Endothelial cell of umbilical vein (primary cell): ENCODE measurements around the gene SPDYA. TPM values are rescaled to one million over a fixed set of nuclear protein-coding genes. Genes with fewer than 3 reads are reported as not detected.

ENCODE experiments used
- BruUV-seq: library from RNA; stranded (reverse); fragments of 400-500 nt; replicated peaks from 2 replicates; lab custom pipeline; 2021; lab: Mats Ljungman, UMichigan
- CTCF ChIA-PET: fragments of 300-600, 350-600 bp; sonication (Branson Sonifier 250); formaldehyde crosslinking; loops from one replicate; lab custom pipeline; 2021; ENCODE audit warnings: antibody characterized with exemption, inconsistent platforms; lab: Charles Lee
- POLR2A ChIA-PET: fragments of 300-600, 350-600 bp; sonication (Branson Sonifier 250); formaldehyde crosslinking; loops from one replicate; lab custom pipeline; 2021; ENCODE audit warnings: antibody characterized with exemption, inconsistent platforms; lab: Charles Lee
- DNase-seq: peaks from one replicate; pipeline ENCODE4 v3.0.0-alpha.2; 2011; ENCODE audit warnings: low read depth, low spot score
- FAIRE-seq: peaks from 2 replicates; lab custom pipeline; 2011; peaks lifted over from hg19 to GRCh38; lab: Jason Lieb, UNC
- H2AFZ ChIP-seq: 2 replicates; pipeline ENCODE4 v1.6.0; 2012; ENCODE audit warnings: low read depth, low read length, control low read depth, inconsistent platforms
- H3K27ac ChIP-seq: 2 replicates; pipeline ENCODE4 v1.5.1; 2011; ENCODE audit warnings: low read depth, mild to moderate bottlenecking, control low read depth, low read length, moderate library complexity; ENCODE audit not compliant: insufficient read depth
- H3K27me3 ChIP-seq, 2 experiments: 2 replicates each; pipeline versions ENCODE4 v1.6.0 to v1.6.1; 2011; ENCODE audit warnings: low read length in 2 of 2, mixed read lengths in 1 of 2; ENCODE audit not compliant: control insufficient read depth in 2 of 2, insufficient read depth in 2 of 2
- H3K36me3 ChIP-seq, 2 experiments: 2 replicates in 1 of 2; 3 replicates in 1 of 2; pipeline ENCODE4 v1.5.1; 2011; ENCODE audit warnings: low read length in 2 of 2, mild to moderate bottlenecking in 1 of 2, moderate library complexity in 1 of 2; ENCODE audit not compliant: control insufficient read depth in 2 of 2, insufficient read depth in 2 of 2; ENCODE audit errors: extremely low read depth in 1 of 2
- H3K4me1 ChIP-seq: 3 replicates; pipeline ENCODE4 v1.5.1; 2011; ENCODE audit warnings: mild to moderate bottlenecking, low read length; ENCODE audit not compliant: control insufficient read depth, insufficient read depth; ENCODE audit errors: extremely low read depth
- H3K4me2 ChIP-seq: 2 replicates; pipeline ENCODE4 v1.6.1; 2011; ENCODE audit warnings: low read length, control low read depth, mixed read lengths; ENCODE audit not compliant: insufficient read depth
- H3K4me3 ChIP-seq, 3 experiments: fragments of 200-600 bp in 1 of 3; sonication (generic), shearing (Covaris generic) in 1 of 3; replicated peaks in 1 of 3; 2 replicates each; pipeline ENCODE4 v1.5.1; 2011 to 2016; ENCODE audit warnings: control low read depth in 3 of 3, low read length in 3 of 3, mild to moderate bottlenecking in 2 of 3, inconsistent platforms in 1 of 3, low read depth in 1 of 3, moderate library complexity in 1 of 3; ENCODE audit not compliant: insufficient read depth in 1 of 3
- H3K79me2 ChIP-seq: 2 replicates; pipeline ENCODE4 v1.6.0; 2012; ENCODE audit warnings: low read length, inconsistent platforms; ENCODE audit not compliant: control insufficient read depth, insufficient read depth
- H3K9ac ChIP-seq: replicated peaks from 2 replicates; pipeline ENCODE3; 2011; ENCODE audit warnings: low read length, control low read depth; ENCODE audit not compliant: insufficient read depth; ENCODE audit errors: extremely low read depth
- H3K9me1 ChIP-seq: replicated peaks from 3 replicates; pipeline ENCODE4 v1.6.0; 2011; ENCODE audit warnings: mild to moderate bottlenecking, low read length; ENCODE audit not compliant: control insufficient read depth, insufficient read depth; ENCODE audit errors: extremely low read depth
- H3K9me3 ChIP-seq: replicated peaks from 2 replicates; pipeline ENCODE4 v1.5.1; 2012; ENCODE audit warnings: low read length, inconsistent platforms; ENCODE audit not compliant: control insufficient read depth, insufficient read depth
- H4K20me1 ChIP-seq: replicated peaks from 2 replicates; pipeline ENCODE3; 2011; ENCODE audit warnings: mild to moderate bottlenecking, low read length; ENCODE audit not compliant: control insufficient read depth, insufficient read depth; ENCODE audit errors: extremely low read depth
- FOS ChIP-seq: IDR thresholded peaks from 2 replicates; pipeline ENCODE4 v1.6.1; 2011; ENCODE audit warnings: mild to moderate bottlenecking, low read length, moderate library complexity, borderline replicate concordance; ENCODE audit not compliant: insufficient read depth
- GATA2 ChIP-seq: IDR thresholded peaks from 2 replicates; pipeline ENCODE4 v1.7.0; 2011; ENCODE audit warnings: low read depth, mild to moderate bottlenecking, moderate library complexity, mixed read lengths, low read length; ENCODE audit not compliant: insufficient read length, insufficient read depth
- MYC ChIP-seq: IDR thresholded peaks from one replicate; pipeline ENCODE4 v1.6.1; 2011; ENCODE audit warnings: mild to moderate bottlenecking, low read depth, low read length
- POLR2A ChIP-seq: IDR thresholded peaks from 2 replicates; pipeline ENCODE4 v1.6.1; 2012; ENCODE audit warnings: low read depth, mild to moderate bottlenecking, control low read depth, low read length
- POLR2AphosphoS5 ChIP-seq: IDR thresholded peaks from 2 replicates; pipeline ENCODE4 v1.6.1; 2012; ENCODE audit warnings: low read depth, mild to moderate bottlenecking, control low read depth, low read length, moderate library complexity; ENCODE audit not compliant: insufficient read depth
- dilution Hi-C: fragments of 300-500 bp; cut with MboI; formaldehyde crosslinking; loops from one replicate; pipeline ENCODE4 v1.15.0; 2019; ENCODE audit warnings: low sequenced_read_pairs; ENCODE audit not compliant: extremely low pct_ligation_motif_present
- intact Hi-C: fragments of 100-400 bp; cut with micrococcal nuclease; formaldehyde crosslinking; loops from one replicate; pipeline ENCODE4 v1.10.0; 2022
- polyA plus RNA-seq, 4 experiments: library from polyadenylated mRNA; depleted of rRNA in 3 of 4; stranded (reverse) in 3 of 4; unstranded in 1 of 4; fragments of >200 nt; gene quantifications; 2 replicates each; pipeline versions ENCODE4 v1.2.1 to v1.2.3, GENCODE V29; 2011 to 2012; ENCODE audit warnings: missing spikeins in 1 of 4
- total RNA-seq: library from RNA; stranded (reverse); gene quantifications from 2 replicates; pipeline ENCODE4 v1.2.3, GENCODE V29; 2021
- TF ChIP-seq, protein P1 (sequence below): IDR thresholded peaks from 2 replicates; pipeline ENCODE4 v1.6.1; 2011; ENCODE audit not compliant: insufficient read depth, insufficient read length

Gene SPDYA
- total and polyA plus RNA-seq, 2 donors (not counting 3 experiments of a cell fraction or from before 2014, with no cell fraction given), result 0.06 to 1.6 TPM

DNA sequence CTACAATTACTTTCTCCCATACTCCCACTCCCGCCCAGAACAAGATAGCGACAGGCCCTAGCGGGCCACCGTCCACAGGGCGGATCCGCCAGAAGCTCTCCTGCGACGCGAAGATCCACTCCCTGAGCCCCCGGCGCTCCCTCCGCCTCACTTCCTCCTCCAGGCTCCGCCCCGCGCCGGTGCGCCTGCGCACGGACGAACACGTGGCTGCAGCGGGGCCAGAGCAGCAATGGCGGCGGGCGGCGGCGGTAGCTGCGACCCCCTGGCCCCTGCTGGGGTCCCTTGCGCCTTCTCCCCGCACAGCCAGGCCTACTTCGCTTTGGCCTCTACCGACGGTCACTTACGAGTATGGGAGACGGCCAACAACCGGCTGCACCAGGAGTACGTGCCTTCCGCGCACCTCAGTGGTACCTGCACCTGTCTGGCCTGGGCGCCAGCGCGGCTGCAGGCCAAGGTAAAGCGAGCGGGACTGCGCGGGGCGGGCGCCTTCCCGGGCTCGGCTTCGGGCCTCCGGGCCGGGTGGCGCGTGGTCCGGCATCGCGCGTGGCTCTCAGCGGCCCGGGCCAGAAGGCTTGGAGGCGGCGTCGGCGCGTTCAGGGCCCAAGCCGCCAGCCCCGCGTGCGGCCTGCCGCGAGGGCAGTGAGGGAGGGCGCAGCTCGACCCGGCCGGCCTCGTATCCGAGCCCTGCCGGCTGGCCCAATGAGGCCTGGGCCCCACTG, 84.0 kb downstream of the SPDYA start, which contains the start of gene WDR43:
TSS of gene WDR43 (plus strand) at position 198 of the 719 bp plus-strand sequence. CDS start at position 230, 32 bp downstream.
- no peak for FAIRE-seq
- CTCF ChIA-PET, result interaction anchor here (0.6 to 1.6 kb wide), 6 partner anchors 16 to 327 kb away, joined by 3 to 5 read pairs (median 4); no protein-coding TSS in a partner anchor
- dilution Hi-C loops (no loop called here), intact Hi-C loops (loop anchor here (1.0 to 2.0 kb wide), 4 partner anchors 24 to 327 kb away; partner anchors contain the start of genes PPP1CB and TRMT61B)
- H3K36me3 ChIP-seq, result no peaks in the 10 kb centered on the region
- peaks cover 52% of the 10 kb centered on the region for H3K79me2 ChIP-seq
- peak within 1 kb of the TSS; percentile 52 for H2AFZ ChIP-seq
- H3K4me3 ChIP-seq, result peak within 1 kb of the TSS; percentile 93 to 98 (median 94)
- H3K9ac ChIP-seq, result peak within 1 kb of the TSS; percentile 90
- no peaks in the 10 kb centered on the region for H3K27me3 ChIP-seq
- H3K27ac ChIP-seq, result peak within 1 kb of the TSS; percentile 84
- H3K4me1 ChIP-seq, result peaks cover 26% of the 10 kb centered on the region
- peak; percentile 100 for DNase-seq
- POLR2A ChIA-PET, result interaction anchor here (0.6 to 2.2 kb wide), 3 partner anchors 24 to 1632 kb away, joined by 3 to 6 read pairs (median 3); partner anchors contain the start of gene TRMT61B
- H3K9me1 ChIP-seq, result no peaks in the 10 kb centered on the region
- peaks cover 22% of the 10 kb centered on the region for H4K20me1 ChIP-seq
- peak within 1 kb of the TSS; percentile 98 for H3K4me2 ChIP-seq
- TF ChIP-seq, protein P1, sequence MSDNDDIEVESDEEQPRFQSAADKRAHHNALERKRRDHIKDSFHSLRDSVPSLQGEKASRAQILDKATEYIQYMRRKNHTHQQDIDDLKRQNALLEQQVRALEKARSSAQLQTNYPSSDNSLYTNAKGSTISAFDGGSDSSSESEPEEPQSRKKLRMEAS, result peak; percentile 96
- TF ChIP-seq MYC (peak; percentile 99), POLR2A (peak; percentile 89), POLR2AphosphoS5 (peak; percentile 81), FOS (no peak), GATA2 (no peak)
- BruUV-seq, result TSS peak; percentile 54
- no peaks in the 10 kb centered on the region for H3K9me3 ChIP-seq
